NCI-H2196 treated with DMSO at 0.1 percent for 48 hours (cell line): Measurements from ENCODE around the gene DRC1.
"Not testable (repeated sequence)": the region's sequence is repeated elsewhere in the genome, so short reads cannot be mapped to it uniquely, and the experiment has no call there.

ENCODE experiments used
- DNase-seq: peaks from one replicate; lab custom pipeline; 2025; ENCODE audit not compliant: unreplicated experiment; lab: John Stamatoyannopoulos, UW

The DRC1 gene

DNA sequence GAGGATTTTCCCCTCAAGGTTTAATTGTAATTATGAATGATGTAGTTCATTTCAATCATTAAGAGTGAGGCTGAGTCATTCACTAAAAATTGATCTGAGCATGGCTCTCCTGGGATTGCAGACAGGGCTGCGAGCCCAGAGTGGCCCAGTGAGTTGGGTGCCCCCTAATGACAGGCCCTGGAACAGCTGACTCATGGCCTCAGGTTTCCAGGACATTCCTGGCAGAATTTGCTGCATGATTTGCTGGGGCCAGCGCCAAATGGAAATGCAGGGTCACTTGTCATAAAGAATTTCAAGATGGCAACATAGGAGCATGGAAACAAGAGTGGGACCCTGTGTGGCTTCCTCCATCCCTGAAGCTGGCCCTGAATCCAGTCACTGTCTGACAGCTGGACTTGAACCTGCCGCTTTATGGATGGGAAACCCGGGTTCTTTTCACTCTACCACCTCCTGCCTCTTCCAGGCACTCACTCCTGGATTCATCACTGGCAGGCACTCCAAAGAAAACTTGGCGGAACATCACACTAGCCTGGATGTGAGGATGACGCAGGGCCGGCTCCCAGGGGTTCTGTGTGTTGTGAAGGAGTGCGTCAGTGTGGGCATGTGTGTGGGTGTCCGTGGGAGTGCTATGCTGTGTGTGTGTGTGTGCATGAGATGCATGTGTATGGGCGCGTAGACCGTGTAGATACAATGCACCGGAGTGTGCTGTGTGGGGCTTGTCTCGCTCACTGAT lies 61.0 kb downstream of the DRC1 start:
- DNase-seq = peak; percentile 46

DNA sequence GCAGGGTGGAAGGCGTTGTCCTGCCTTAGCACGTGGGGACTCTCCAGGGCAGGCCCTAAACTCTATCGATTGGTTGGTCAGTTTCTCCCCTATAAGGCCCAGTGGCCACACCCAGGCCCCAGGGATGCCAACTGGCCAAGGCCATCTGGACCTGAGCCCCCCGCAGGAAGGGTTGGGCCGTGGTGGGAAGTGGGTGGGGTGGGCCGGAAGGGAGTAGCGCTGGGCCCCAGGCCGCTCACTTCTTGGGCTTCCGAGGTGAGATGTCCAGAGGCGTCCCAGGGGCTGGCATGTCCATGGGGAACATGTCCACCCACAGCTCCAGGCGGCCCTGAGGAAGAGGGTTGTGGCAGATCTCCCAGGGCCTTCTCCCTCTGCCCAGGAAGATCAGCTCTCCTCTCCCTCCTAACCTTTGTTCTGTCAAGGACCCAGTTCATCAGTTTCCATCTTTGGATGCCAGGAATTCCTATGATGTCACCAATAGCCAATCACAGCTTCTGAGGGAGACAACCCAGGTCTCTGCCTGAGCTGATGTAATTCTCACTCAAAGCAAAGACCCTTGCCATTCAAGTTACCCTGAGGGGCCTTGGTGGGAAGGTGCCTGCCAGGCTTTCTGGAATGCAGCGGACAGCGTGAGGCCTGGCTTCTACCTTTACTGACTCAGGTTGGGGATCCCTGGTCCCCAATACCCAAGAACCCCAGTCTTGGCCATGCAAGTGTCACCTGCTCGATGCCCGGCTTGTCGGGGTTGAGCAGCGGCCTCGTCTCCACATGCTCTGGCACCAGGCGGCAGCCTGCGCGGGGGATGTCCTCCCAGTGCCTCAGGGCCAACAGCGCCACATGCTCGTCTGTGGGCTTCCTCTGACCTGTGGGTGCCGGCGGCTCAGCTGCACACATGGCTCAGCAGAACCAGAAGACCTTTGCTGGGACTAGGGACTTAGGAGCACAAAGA lies 61.8 kb downstream of the DRC1 start:
- no peak for DNase-seq

- DNase-seq = no peak
Measured at GRCh38 chr2:26464390-26465265, 62.9 kb downstream of the DRC1 start.

DNA sequence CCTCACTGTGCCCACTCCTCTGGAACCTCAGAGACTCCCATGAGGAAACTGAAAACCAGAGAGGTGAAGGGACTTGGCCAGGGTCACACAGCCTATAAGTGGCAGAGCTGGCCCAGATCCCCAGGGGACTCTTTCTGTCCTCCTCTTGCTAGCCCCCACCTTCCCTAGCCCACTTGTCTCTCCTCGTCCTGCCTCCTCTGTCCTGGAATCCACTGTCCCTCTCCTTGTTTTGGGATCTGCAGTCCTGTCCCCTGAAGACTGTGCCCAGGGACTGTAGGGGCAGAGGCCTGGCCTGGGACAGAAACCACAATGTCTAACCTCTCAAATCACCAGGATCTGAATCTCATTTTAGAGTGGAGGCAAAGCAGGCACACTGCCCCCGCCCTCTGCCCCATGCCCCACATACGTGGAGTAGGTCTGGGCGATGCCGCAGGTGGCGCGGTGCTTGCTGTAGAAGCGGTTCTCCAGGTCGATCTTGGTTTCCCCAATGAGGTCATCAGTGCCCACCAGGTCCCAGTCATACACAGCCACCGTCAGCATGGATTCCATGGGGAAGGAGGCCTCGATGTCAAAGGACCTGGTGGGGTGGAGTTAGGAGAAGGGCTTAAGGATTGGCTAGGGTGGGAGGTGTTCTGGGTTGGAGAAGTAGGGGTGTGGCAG lies 63.7 kb downstream of the DRC1 start:
- DNase-seq = no peak

- DNase-seq = no peak
Measured at GRCh38 chr2:26465981-26466471, 64.3 kb downstream of the DRC1 start.

- no peak for DNase-seq
Measured at GRCh38 chr2:26466662-26467310, 65.1 kb downstream of the DRC1 start.

- not testable (repeated sequence) for DNase-seq
Measured at GRCh38 chr2:26468544-26468943, 66.8 kb downstream of the DRC1 start.

GRCh38 chr2:26469092-26469710 lies 67.5 kb downstream of the DRC1 start:
- DNase-seq = no peak

DNA sequence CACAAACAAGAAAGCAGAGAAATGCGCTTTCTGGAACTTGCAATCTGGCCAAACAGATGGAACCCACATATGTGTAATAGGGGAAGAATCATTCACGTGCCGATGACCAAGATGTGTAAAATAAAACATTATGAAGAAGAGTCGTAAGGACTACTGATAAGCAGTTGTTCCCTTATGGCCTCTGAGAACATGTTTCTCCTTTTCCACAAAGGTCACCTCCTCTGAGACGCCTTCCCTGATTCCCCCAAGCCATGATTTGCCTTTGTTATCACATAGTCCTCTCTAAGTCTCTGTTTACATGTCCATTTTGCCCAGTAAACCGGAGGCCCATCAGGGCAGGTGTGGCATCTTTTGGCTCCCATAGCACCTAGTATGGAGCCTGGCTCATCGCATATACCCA lies 68.2 kb downstream of the DRC1 start:
- no peak for DNase-seq

- no peak for DNase-seq
Measured at GRCh38 chr2:26470601-26471260, 69.0 kb downstream of the DRC1 start.

DNA sequence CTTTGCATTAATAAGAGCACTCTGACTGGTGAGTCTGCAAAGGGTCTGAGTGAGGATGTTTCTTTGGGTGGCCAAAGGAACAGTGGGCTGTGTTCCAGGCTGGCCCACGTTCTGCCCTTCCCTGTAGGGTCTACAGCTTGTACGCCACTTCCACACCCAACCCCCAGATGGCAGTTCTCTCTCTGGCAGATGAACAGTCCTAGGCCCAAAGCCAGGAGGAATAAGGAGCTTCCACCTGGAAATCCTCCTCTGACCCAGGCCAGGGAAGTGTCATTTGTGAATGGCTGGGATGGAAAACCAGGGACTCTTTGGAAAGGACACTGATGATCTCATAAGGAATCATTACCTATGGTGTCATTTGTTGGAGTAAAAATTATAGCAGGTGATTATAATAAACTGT lies 69.6 kb downstream of the DRC1 start:
- no peak for DNase-seq

GRCh38 chr2:26471766-26472706 lies 70.3 kb downstream of the DRC1 start:
- no peak for DNase-seq

DNA sequence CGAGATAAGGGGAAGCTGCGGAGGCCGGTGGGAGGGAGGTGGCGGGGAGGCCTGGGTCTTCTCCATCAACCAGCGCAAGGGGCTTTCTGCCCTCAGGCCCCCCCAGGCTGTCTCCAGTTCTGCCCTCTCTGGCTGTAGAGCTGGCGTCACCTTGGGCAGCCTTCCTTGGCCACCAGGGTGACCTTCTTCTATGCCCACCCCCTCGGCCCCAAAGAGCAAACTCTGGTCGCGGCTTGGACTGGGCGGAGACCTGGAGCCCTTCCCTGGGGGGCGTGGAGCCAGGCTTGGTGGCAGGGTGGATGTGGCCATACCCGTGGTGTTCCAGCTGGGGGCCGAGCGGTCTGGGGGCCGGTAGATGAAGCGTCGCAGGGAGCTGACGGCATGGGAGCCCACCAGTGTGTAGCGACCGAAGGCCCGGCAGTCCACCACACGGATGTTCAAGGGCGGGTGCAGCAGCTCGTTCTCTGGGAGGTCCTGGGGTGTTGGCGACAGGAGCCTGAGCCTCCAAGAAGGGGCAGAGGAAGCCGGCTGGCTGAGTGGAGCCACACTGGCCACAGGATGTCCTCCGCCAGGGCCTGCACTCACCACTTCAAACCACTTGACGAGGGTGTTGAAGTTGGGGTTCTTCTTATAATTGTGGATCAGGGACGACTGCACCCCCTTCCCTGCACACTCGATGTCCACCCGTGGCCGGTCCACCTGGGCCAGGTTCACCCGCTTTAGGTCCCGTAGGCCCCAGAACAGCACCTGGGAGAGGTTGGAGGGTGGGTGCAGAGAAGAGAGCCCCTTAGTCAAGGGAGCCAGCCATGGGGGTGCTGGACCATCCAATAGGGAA lies 71.3 kb downstream of the DRC1 start:
- DNase-seq = no peak

- no peak for DNase-seq
Measured at GRCh38 chr2:26473796-26474195, 72.1 kb downstream of the DRC1 start.

DNA sequence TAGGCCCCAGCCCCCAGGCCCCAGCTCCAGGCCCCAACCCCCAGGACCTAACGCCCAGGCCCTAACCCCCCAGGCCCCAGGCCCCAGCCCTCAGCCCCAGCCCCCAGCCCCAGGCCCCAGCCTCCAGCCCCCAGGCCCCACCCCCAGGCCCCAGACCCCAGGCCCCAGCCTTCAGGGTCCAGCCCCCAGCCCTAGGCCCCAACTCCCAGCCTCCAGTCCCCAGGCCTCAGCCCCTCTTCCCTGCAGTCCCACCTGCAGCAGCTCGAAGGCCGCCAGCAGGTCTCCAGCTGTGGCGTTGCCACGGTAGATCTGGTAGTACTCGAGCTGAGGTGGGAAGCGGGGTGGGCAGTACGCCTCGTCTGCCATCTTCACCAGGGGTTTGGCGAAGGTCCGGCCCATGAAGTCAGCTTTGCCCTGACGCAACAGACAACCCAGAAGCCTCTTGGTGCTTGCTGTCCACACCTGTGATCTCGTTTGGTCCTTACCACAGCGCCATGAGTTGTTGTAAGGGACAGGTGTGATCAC lies 72.6 kb downstream of the DRC1 start:
- DNase-seq = no peak

- DNase-seq = no peak
Measured at GRCh38 chr2:26475037-26475436, 73.3 kb downstream of the DRC1 start.
